Pulmonary artery endothelial cell (primary cell): ENCODE data around the gene ODC1. TPM values are rescaled to one million over a fixed set of nuclear protein-coding genes. Genes with fewer than 3 reads are reported as not detected.
"Not testable (repeated sequence)": the region's sequence is repeated elsewhere in the genome, so short reads cannot be mapped to it uniquely, and the experiment has no call there.

Source experiments
- DNase-seq: peaks from one replicate; pipeline ENCODE4 v3.0.0-alpha.2; 2011; ENCODE audit warnings: low read depth, low spot score
- total RNA-seq: library from RNA; depleted of rRNA; stranded (reverse); fragments of >200 nt; gene quantifications from 2 replicates; pipeline ENCODE4 v1.2.3, GENCODE V29; 2014

ODC1 gene
- total RNA-seq, 1 donor from 2014 or later = 209 TPM

GRCh38 chr2:10478916-10479315 is 30.8 kb upstream of the ODC1 start:
- DNase-seq = no peak

- no peak for DNase-seq
Observed at GRCh38 chr2:10478298-10478625, 30.1 kb upstream of the ODC1 start.

GRCh38 chr2:10477443-10478297 is 29.5 kb upstream of the ODC1 start:
- no peak for DNase-seq

GRCh38 chr2:10476723-10477442 is 28.8 kb upstream of the ODC1 start:
- no peak for DNase-seq

- DNase-seq = no peak
Observed at GRCh38 chr2:10475811-10476660, 27.9 kb upstream of the ODC1 start.

GRCh38 chr2:10475221-10475722 is 27.1 kb upstream of the ODC1 start:
- DNase-seq = no peak

- DNase-seq = no peak
Observed at GRCh38 chr2:10473121-10473756, 25.1 kb upstream of the ODC1 start.

- no peak for DNase-seq
Observed at GRCh38 chr2:10471955-10472354, 23.8 kb upstream of the ODC1 start.

GRCh38 chr2:10471046-10471571 is 23.0 kb upstream of the ODC1 start:
- DNase-seq = no peak

- no peak for DNase-seq
Observed at GRCh38 chr2:10469955-10470608, 22.0 kb upstream of the ODC1 start.

- DNase-seq = no peak
Observed at GRCh38 chr2:10469301-10469700, 21.2 kb upstream of the ODC1 start.

GRCh38 chr2:10467401-10467800 is 19.3 kb upstream of the ODC1 start:
- DNase-seq = no peak

GRCh38 chr2:10466801-10467200 is 18.7 kb upstream of the ODC1 start:
- no peak for DNase-seq

GRCh38 chr2:10465910-10466309 is 17.8 kb upstream of the ODC1 start:
- no peak for DNase-seq

- no peak for DNase-seq
Observed at GRCh38 chr2:10462178-10463083, 14.3 kb upstream of the ODC1 start.

- no peak for DNase-seq
Observed at GRCh38 chr2:10460366-10460796, 12.3 kb upstream of the ODC1 start.

- DNase-seq = no peak
Observed at GRCh38 chr2:10457846-10458598, 9.9 kb upstream of the ODC1 start.

GRCh38 chr2:10457195-10457594 is 9.1 kb upstream of the ODC1 start:
- not testable (repeated sequence) for DNase-seq

- no peak for DNase-seq
Observed at GRCh38 chr2:10454505-10454904, 6.4 kb upstream of the ODC1 start.
